Upper lobe of left lung (tissue), 4 donors: ENCODE data around the gene DENND4C.

Experiments
- EP300 ChIP-seq, 4 donors: sonication (generic); formaldehyde crosslinking; IDR thresholded peaks; one replicate each; pipeline ENCODE4 v1.5.1; 2017; ENCODE audit warnings: antibody characterized with exemption in 4 of 4, control low read depth in 2 of 4
- POLR2A ChIP-seq, 4 donors: fragments of 450-650 bp; IDR thresholded peaks; one replicate each; pipeline ENCODE4 v1.5.1; 2016 to 2017; ENCODE audit warnings: antibody characterized with exemption in 4 of 4, mild to moderate bottlenecking in 2 of 4
- POLR2AphosphoS5 ChIP-seq, 2 donors: sonication (generic); formaldehyde crosslinking; IDR thresholded peaks; one replicate each; pipeline ENCODE4 v1.5.1; 2017; ENCODE audit warnings: antibody characterized with exemption in 2 of 2
- TF ChIP-seq, protein P1 (sequence below), 6 experiments: fragments of 450-650 bp in 4 of 6; fragments of 200-600 bp in 2 of 6; sonication (generic) in 2 of 6; IDR thresholded peaks; one replicate each; pipeline ENCODE4 v1.5.1; 2016 to 2019; ENCODE audit warnings: antibody characterized with exemption in 6 of 6

DNA sequence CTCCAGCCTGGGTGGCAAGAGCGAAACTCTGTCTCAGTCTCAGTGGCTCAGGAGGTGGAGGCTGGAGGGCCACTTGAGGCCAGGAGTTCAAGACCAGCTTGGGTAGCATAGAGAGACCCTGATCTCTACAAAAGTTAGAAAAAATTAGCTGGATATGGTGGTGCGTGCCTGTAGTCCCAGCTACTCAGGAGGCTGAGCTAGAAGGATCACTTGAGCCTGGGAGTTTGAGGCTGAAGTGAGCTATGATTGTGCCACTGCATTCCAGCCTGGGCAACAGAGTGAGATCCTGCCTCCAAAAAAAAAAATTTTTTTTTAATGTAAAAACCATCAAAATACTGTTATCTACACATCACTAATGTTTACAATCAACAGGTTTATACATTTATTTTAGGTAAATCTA lies 24.6 kb downstream of the DENND4C start:
- TF ChIP-seq, protein P1, sequence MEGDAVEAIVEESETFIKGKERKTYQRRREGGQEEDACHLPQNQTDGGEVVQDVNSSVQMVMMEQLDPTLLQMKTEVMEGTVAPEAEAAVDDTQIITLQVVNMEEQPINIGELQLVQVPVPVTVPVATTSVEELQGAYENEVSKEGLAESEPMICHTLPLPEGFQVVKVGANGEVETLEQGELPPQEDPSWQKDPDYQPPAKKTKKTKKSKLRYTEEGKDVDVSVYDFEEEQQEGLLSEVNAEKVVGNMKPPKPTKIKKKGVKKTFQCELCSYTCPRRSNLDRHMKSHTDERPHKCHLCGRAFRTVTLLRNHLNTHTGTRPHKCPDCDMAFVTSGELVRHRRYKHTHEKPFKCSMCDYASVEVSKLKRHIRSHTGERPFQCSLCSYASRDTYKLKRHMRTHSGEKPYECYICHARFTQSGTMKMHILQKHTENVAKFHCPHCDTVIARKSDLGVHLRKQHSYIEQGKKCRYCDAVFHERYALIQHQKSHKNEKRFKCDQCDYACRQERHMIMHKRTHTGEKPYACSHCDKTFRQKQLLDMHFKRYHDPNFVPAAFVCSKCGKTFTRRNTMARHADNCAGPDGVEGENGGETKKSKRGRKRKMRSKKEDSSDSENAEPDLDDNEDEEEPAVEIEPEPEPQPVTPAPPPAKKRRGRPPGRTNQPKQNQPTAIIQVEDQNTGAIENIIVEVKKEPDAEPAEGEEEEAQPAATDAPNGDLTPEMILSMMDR (IDR thresholded peaks at IDR 0.05): no peak
- no peak for TF ChIP-seq POLR2A (IDR thresholded peaks at IDR 0.05)
- TF ChIP-seq POLR2AphosphoS5 (IDR thresholded peaks at IDR 0.05): no peak
- no peak for TF ChIP-seq EP300 (IDR thresholded peaks at IDR 0.05)
